OCI-LY3 (cell line): Measurements from ENCODE around the gene ACTA2.

ENCODE experiments used
- H2AFZ ChIP-seq: fragments of 200-600, 300-600 bp; shearing (Covaris generic); 2 replicates; pipeline ENCODE4 v1.6.0; 2014; ENCODE audit warnings: antibody characterized with exemption, low read depth, low read length
- H3K27ac ChIP-seq: fragments of 200-600, 300-600 bp; sonication (generic); 2 replicates; pipeline ENCODE4 v1.5.1; 2014; ENCODE audit warnings: mild to moderate bottlenecking, low read length, moderate library complexity, mixed read lengths
- H3K27me3 ChIP-seq: fragments of 200-600, 300-600 bp; sonication (generic); 2 replicates; pipeline ENCODE4 v1.6.1; 2014; ENCODE audit warnings: low read depth, low read length, mixed read lengths
- H3K36me3 ChIP-seq: fragments of 200-600, 300-600 bp; sonication (generic); replicated peaks from 2 replicates; pipeline ENCODE3; 2014; ENCODE audit warnings: low read depth, low read length, mixed read lengths
- H3K4me1 ChIP-seq: fragments of 300-600, 200-600 bp; sonication (generic); 2 replicates; pipeline ENCODE4 v1.6.1; 2014; ENCODE audit warnings: low read length, mixed read lengths
- H3K4me2 ChIP-seq: fragments of 200-600, 300-600 bp; sonication (generic); 2 replicates; pipeline ENCODE4 v1.6.1; 2014; ENCODE audit warnings: low read length, mixed read lengths
- H3K4me3 ChIP-seq: fragments of 300-600, 200-600 bp; sonication (generic); 2 replicates; pipeline ENCODE4 v1.5.1; 2014; ENCODE audit warnings: antibody characterized with exemption, mild to moderate bottlenecking, low read length, moderate library complexity
- H3K79me2 ChIP-seq: fragments of 300-600, 200-600 bp; shearing (Covaris generic); 2 replicates; pipeline ENCODE4 v1.6.1; 2014; ENCODE audit warnings: mild to moderate bottlenecking, low read length, mixed read lengths
- H3K9ac ChIP-seq: fragments of 300-600, 200-600 bp; shearing (Covaris generic); 2 replicates; pipeline ENCODE4 v1.6.0; 2014; ENCODE audit warnings: mild to moderate bottlenecking, low read length, moderate library complexity
- H3K9me3 ChIP-seq: fragments of 200-600, 300-600 bp; shearing (Covaris generic); 2 replicates; pipeline ENCODE4 v1.6.1; 2014; ENCODE audit warnings: low read length, mixed read lengths; ENCODE audit not compliant: insufficient read depth
- H4K20me1 ChIP-seq: fragments of 200-600, 300-600 bp; sonication (generic); 2 replicates; pipeline ENCODE4 v1.6.1; 2016; ENCODE audit warnings: low read length, mixed read lengths; ENCODE audit not compliant: insufficient read depth
- CTCF ChIP-seq: fragments of 200-600, 300-600 bp; sonication (generic); IDR thresholded peaks from 2 replicates; pipeline ENCODE4 v1.5.1; 2014; ENCODE audit warnings: antibody characterized with exemption, low read length, low read depth
- EZH2phosphoT487 ChIP-seq: fragments of 200-600 bp; shearing (Covaris generic); IDR thresholded peaks from 2 replicates; pipeline ENCODE4 v1.6.1; 2018; ENCODE audit warnings: antibody characterized with exemption, mixed run types, low read depth

Gene ACTA2

GRCh38 chr10:88962336-88962735 lies 9.8 kb upstream of the ACTA2 start:
- no peak overlapping the region for H3K4me2 ChIP-seq
- H3K4me1 ChIP-seq = no peaks in the 10 kb centered on the region
- H4K20me1 ChIP-seq = no peaks in the 10 kb centered on the region
- H3K79me2 ChIP-seq = no peaks in the 10 kb centered on the region
- no peaks in the 10 kb centered on the region for H3K9me3 ChIP-seq
- TF ChIP-seq EZH2phosphoT487 = no peak
- no peak for TF ChIP-seq CTCF
- H3K27me3 ChIP-seq = no peaks in the 10 kb centered on the region
- no peaks in the 10 kb centered on the region for H3K36me3 ChIP-seq
- H2AFZ ChIP-seq = no peak overlapping the region
- H3K9ac ChIP-seq = no peak overlapping the region
- no peak overlapping the region for H3K4me3 ChIP-seq
- no peak overlapping the region for H3K27ac ChIP-seq

GRCh38 chr10:88961266-88961665 lies 8.7 kb upstream of the ACTA2 start:
- no peaks in the 10 kb centered on the region for H3K27me3 ChIP-seq
- H3K36me3 ChIP-seq = no peaks in the 10 kb centered on the region
- no peak overlapping the region for H2AFZ ChIP-seq
- H3K9me3 ChIP-seq = no peaks in the 10 kb centered on the region
- TF ChIP-seq CTCF (no peak), EZH2phosphoT487 (no peak)
- no peaks in the 10 kb centered on the region for H3K79me2 ChIP-seq
- H3K27ac ChIP-seq = no peak overlapping the region
- no peak overlapping the region for H3K9ac ChIP-seq
- no peak overlapping the region for H3K4me2 ChIP-seq
- H3K4me3 ChIP-seq = no peak overlapping the region
- no peaks in the 10 kb centered on the region for H3K4me1 ChIP-seq
- no peaks in the 10 kb centered on the region for H4K20me1 ChIP-seq

- TF ChIP-seq EZH2phosphoT487 = no peak
- TF ChIP-seq CTCF = no peak
- H4K20me1 ChIP-seq = no peaks in the 10 kb centered on the region
- H3K27me3 ChIP-seq = no peaks in the 10 kb centered on the region
- no peak overlapping the region for H2AFZ ChIP-seq
- no peaks in the 10 kb centered on the region for H3K9me3 ChIP-seq
- H3K4me1 ChIP-seq = no peaks in the 10 kb centered on the region
- H3K4me3 ChIP-seq = no peak overlapping the region
- H3K27ac ChIP-seq = no peak overlapping the region
- no peak overlapping the region for H3K9ac ChIP-seq
- no peak overlapping the region for H3K4me2 ChIP-seq
- no peaks in the 10 kb centered on the region for H3K36me3 ChIP-seq
- H3K79me2 ChIP-seq = no peaks in the 10 kb centered on the region
Observed at GRCh38 chr10:88960802-88961201, 8.2 kb upstream of the ACTA2 start.

- Histone ChIP-seq H3K27ac (no peak overlapping the region), H3K36me3 (no peaks in the 10 kb centered on the region), H4K20me1 (no peaks in the 10 kb centered on the region), H3K27me3 (no peaks in the 10 kb centered on the region), H2AFZ (no peak overlapping the region), H3K4me3 (no peak overlapping the region), H3K9ac (no peak overlapping the region), H3K79me2 (no peaks in the 10 kb centered on the region), H3K9me3 (no peaks in the 10 kb centered on the region), H3K4me2 (no peak overlapping the region), H3K4me1 (peaks cover 3% of the 10 kb centered on the region; the same call in 1 of the 2 replicates)
- no peak for TF ChIP-seq CTCF
- no peak for TF ChIP-seq EZH2phosphoT487
Observed at GRCh38 chr10:88958721-88959120, 6.1 kb upstream of the ACTA2 start.
